Fibroblast of skin of back (primary cell): ENCODE data around the gene RBM20.
A peak's percentile ranks its signal among the peaks of the same experiment; 100 is the strongest.

ENCODE experiments used
- DNase-seq: peaks from one replicate; pipeline ENCODE4 v3.0.0-alpha.2; 2013

RBM20 gene

DNA sequence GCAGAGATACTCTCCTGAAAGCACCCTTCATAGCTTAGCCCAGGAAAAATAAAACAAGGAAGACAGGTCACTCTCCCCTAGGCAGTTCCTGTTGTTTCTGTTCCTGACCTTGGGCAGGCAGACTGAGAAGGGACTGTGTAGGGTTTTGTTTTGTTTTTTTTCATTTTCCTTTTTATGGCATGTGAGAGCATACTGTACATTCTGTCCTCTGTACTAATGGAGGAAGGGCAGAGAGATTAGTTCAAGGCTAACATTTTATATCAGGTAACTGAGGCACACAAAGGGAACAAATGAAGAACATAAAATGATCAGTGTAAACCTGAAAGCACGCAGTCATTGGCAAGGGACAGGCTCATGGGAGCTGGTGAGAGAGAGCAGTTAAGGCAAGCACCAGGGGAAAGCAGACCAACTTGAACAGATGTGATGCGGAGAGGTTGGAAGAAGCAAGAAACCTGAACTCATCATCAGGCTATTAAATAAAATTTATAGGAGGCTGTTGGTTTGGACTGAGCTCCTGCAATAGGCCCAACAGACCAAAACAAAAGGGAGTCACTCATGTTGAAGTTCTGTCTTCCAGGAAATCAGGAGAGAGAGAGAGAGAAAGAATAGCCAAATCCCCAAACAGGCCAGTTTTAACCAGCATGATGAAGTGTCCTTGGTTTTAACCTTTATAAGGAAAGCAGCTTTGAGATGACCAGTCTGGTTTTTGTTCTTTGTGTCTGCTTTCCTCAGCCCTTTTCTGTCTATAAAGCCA is 193.5 kb downstream of the RBM20 start:
- no peak for DNase-seq

DNA sequence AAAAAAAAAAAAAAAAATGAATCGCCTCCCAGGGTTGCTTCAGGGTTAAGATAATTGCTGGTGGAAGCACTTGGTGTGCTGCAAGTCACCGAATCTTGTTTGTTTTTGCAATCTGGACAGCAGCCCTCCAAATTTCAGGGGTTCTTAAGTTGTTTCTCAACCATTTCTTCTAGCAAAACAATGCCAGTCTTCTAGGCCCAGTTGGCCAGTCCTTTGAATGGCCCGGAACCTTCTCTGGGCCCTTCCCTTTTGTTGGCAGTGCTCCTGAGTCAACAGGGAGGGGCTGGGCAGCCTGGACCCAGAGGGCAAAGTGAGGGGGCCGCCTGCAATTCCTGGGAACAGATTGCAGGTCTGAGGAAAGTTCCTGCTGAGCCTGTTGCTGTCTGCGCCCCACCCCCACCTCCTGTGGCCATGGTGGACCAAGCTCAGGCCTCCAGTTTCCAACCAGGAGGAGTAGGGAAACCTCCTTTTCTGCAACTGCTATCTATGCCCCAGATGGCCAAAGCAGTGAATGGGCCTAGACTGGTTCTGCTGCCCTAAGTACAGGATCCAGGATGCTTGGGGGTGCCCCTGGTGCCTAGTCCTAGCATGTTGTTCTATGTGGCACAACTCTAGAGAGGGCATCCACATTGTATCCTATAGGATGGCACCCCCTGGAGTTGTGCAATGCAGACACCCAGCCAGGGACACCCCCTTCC is 196.2 kb downstream of the RBM20 start:
- no peak for DNase-seq

DNA sequence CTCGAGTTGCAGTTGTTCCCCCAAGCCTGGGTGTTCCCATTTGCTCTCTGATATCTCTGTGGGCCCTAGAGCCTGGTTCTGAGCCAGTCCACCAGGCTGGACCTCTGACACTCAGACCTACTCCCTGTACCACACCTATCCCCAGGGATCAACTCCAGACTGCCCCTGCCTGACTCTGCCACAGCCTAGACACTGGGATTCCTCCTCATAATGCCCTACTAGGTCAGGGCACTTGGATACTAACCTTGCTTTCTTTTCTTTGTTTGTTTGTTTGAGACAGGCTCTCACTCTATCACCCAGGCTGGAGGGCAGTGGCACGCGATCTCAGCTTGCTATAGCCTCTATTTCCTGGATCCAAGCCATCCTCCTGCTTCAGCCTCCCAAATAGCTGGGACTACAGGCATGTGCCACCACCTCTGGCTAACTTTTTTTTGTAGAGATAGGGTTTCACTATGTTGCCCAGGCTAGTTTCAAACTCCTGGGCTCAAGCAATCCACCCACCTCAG is 196.8 kb downstream of the RBM20 start:
- DNase-seq: no peak

DNA sequence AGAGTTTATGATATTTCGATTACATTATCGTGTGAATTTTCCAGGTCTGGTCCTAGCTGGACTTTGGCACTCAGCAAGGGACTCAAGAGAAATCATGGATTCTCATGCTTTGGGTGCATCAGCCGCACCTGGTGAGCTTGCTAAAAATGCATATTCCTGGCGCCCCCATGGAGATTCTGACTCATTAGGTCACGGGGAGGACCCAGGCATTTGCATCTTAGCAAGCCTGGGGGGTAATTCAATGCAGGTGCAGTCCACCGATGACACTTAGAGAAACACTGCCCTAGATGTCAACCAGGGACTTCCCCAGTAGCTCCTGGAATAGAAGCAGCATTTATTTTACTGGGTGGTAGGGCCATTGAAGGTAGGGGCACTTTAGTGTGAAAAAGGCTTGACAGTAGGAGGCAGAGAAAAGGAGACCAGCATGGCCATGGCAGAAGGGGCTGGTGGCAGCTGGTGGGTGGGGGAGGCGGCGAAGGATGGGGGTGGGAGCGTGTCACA is 197.7 kb downstream of the RBM20 start:
- no peak for DNase-seq

DNA sequence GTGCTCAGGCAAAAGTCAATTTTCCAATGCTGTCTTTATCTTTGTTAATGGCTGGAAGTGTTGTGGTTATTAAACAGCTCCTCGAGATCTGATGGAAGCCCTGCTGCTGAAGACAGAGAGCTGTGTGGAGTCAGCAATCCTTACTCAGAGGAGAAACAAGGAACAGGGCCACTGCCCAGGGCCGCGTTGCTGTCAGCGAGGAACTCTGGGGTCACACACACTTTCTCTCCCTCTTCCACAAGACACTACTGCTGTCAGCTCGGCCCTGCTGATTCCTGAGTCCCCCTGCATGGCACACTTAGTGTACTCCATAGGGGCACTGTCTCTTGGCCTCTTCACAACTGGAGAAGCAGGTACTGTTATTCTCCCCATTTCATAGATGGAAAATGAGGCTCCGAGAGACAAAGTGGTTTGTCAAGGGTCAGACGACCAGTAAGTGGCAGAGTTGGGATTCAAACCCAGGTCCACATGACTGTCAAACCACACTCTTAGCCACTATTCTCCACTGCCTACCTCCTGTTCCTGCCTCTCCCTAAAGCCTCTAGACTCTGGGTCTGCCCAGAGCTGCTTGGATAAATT is 198.3 kb downstream of the RBM20 start:
- no peak for DNase-seq

DNA sequence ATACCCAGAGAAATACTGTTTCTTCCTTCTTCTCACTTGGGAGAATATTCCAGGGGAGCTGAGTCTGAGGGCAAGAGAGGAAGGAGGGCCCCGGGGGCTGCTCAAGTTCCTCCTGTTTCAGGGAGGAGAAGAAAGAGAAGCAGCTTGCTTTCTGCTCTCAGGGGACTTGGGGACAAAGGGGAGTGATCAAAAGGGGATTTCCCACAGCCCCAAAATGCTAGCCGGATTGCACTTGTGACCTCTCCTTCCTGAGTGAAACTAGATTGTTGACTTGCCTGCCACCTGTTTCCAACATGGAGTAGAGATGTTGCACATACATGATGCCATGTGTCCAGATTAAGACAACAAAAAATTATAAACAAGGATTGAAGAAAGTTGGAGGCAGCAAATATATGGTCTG is 198.9 kb downstream of the RBM20 start:
- no peak for DNase-seq

DNA sequence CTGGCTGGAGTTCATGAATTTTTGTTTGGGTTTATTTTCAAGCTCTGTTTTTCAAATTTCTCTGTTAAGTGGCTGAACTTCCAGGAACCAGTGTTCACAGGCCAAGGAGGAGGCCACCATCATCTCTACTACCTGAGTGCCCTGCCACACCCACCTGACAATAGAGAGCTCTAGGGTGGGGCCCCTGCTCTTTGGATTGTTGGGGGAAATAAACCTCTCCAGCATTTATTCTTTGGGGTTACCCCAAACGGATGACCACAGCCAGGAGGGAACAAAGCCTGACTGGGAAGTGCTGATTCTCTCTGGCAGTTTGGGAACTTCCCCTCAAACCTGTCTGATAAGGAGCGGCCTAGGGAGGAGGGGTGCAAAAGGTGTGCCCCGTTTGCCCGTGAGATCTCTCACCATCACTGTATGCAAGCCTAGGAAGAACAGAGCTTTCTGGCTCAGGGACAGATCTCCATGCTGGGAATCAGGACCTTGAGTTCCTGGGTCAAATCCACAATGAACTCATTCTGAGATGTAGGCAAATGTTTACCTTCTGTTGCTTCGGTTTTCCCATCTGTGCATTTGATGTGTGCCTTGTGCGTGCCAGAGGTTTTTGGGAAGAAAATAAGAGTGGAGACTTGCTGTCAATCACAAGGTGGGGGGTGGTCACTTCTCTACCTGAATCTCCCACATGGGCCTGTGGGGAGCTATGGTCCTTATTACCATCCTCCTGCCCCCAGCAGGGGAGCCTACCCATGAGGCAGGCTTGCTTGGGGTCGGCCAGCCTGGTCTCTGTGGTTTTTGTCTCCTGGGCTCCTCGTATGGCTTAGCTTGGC is 199.9 kb downstream of the RBM20 start:
- DNase-seq: no peak

DNA sequence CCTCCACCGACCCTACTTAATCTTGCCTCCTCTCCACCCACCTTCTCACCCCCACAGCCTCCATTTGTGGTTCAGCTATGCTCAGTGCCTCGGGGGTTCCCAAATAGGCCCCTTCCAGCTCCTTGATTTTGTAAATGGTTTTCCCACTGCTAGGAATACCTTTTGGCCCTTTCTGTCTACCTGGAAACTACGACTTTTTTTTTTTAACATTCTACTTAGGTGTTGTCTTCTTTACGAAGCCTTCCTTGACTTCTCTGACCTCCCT is 200.4 kb downstream of the RBM20 start:
- no peak for DNase-seq

DNA sequence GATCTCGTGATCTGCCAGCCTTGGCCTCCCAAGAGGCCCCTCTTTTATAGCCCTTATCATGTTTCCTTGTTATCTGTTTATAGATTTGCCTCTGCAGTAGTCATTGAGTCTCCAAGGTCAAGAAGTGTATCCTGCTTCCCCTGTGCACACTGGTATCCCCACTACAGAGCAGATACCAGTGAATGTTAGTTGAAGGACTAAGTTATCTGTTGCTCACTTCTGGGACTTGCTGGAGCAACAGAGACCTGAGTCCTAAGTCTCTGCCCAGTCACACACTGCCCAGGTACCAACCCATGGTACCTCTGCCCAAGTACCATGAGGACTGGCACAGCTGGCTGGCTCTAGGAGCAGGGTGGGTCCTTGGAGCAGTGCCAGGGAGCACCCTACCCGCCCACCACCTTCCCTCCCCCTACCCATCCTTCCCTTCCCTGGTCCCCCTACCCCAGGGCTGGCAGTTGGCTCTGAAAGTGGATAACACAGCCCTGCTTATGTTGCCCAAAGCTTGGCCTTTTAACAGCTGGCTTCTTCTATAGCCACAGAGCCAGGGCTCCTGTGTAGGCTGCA is 201.1 kb downstream of the RBM20 start:
- no peak for DNase-seq

DNA sequence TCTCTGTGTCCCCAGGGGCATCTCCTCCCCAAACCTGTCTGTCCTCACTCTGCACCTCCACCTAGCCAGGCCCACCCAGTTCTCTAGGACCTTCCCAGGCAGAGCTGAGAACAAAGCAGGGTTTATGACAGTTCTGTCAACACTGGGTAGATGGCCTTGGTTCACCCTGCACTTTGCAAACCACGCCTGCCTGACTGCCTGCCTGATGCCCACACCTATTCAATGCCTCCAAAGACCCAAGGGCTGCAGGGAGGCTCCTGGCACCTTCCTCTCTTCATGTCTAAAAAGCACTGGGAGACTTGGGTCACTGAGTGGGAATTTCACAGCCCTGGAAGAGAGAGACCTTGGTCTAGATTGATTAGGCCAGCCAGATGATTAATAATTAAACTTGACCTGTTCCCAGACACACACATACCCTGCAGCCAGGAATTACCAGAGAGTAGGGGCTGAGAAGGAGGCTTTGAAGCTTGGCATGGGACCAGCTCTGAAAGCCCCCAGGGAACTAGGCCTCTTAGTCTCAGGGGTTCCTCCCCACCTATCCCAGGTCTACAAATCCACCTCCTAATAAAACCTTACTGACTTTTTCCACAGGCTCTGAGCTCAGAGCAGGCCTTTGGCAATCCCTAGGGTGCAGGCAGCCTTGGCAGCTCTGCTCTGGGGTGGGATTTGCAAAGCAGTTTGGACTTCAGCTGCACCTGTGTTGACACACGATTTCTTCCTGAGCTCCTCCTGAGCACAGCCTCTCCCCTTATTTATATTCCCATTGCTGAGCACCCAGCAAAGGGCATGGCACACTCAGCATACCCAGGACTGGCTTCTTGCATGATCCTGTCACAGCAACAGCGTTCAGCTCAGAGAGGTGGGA is 201.9 kb downstream of the RBM20 start:
- DNase-seq: no peak

DNA sequence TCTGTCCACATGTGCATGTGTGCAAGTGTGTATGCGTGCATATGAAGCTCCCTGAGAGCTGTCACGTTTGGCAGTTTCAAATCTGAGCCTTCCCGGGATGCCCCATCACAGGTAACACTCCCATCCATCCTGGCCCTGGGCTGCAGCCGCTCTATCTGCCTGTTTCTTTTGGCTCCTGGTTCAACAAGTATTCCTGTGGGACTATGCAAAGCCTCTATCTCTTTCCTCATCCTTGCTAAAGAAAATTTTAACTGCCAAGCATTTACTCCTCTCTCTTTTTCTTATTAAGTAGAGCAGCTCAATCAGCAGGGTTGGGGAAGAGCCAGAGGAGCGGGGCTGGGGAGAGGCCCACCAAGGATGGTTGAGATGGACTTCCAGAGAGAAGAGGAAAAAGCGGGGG is 203.2 kb downstream of the RBM20 start:
- no peak for DNase-seq

DNA sequence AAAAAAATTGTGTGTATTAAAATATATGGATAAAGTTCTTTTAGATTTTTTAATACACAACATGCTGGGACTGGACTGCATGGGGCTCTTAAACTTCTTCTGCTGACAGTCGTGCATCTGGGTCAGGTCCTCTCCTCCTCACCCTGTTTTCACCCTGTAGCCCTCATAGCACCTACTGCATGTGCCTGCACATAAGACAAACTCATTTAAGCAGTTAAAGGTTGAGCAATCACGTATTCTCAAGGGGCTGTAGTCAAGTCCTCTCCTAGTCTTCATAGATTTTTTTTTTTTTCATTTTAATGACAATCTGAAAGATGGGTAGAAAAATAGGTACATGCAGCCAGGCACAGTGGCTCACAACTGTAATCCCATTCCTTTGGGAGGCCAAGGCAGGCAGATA is 204.0 kb downstream of the RBM20 start:
- DNase-seq: no peak

DNA sequence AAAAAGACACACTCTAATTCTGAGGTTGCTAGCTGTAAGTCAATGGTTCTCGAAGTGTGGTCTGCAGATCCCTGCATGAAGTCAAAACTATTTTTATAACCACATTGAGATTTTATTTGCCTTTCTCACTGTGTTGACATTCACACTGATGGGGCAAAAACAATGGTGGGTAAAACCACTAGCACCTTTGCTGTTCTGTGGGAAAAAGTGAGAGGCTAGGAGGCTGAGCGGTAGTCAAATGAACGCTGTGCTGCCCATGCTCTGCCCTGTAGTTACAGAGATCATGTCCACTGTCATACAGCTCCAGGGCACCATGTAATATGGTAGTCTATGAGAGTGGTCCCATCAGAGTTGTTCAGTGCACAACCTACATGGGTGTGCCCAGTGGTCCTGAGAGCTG is 206.0 kb downstream of the RBM20 start:
- no peak for DNase-seq

DNA sequence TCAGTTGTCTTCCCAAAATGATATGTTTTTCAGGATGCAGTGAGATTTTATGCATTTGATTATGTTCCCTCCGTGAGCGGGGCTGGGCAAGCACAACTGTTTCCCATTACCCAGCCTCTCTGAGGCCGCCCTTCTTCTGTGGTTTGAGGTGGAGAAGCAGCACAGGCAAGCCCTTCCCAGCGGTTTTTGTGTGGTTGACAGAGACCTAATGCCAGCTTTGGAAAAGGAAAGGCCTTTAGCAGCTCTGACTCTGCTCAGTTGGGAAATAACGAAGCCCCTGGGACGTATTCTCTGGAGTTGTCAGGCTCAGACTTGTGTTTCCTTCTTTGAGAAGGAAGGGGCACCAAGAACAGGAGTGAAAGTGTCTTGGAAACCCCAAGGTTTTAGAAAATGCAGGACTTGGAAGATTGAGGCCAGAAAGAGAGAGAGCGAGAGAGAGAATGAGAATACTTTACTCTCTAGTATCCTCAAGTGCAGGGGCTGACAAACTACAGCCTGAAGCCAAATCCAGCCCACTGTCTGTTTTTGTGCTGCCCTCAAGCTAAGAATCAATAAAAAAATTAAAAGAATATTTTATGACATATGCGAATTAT is 207.0 kb downstream of the RBM20 start:
- DNase-seq: peak; percentile 26

DNA sequence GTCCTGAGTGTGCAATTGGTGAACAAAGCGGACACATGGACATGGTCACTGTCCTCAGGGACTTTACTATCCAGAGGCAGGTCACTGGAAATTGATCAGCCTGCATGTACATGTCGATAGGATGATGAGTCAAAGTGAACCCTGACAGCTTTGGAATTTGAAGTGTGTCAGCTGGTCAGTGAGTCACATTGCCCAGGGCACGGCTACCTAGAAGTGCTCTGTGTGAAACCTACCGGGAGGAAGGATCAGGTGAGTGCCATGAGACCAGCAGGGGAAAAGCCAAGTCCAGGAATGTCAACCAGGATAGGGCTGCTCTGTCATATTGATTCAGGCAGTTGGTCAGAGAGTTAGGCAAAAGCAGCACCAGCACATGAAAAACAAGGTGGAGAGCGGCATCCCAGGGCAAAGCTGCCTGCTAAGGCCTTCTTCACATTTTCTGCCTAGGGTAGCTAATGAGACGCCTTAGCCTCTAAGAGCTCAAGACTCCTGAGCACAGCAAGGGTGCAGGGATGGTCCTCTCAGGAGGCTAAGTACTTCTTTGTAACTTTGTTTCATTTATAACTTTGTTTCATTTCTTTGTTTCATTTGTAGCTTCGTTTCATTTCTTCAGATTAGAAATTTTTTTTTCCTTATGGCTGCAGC is 208.2 kb downstream of the RBM20 start:
- no peak for DNase-seq

DNA sequence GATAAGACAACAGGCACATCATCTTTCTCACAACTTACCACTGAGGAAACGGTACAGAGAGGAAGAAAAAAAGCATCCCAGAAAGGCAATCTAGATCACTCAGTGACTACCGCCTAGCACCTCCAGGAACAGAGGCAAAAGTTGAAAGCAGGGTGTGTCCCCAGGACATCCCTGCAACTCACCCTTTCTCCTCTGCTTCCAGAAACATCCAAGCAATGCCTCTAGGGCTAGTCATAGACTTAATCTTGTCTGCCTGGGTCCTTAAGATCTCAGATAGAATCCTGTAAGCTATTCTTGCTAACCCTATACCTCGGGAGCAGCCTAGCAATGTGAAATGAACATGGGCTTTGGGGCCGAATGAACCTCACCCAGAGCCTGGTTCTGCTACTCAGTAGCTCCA is 208.8 kb downstream of the RBM20 start:
- DNase-seq: no peak

DNA sequence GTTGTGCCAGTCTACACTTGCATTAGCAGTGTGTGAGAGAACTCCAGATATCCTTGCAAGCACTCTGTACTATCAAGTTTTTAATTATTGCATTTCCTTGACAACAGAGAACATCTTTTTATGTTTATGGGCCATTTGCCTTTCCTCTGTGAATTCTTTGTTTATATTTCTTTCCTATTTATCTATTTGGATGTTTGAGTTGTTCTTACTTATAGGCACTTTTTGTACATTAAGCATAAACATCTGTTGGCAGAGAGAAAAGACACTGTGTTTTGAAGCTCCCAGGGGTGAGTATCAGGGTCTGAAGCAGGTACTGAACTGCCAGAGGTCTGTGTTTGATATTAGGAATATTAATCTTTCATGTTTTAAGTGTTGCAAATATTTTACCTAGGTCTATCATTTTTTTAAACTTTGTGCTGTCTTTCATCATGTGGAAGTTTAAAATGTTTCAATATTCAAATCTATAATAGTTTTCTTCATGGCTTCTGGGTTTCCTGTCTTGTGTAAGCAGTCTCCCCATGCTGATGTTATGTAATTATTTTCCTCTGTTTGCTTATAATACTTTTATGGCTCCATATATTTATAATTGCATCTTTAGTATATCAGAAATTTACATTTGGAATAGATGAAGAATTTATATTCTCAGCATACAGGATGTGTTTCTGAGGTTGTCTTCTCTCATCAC is 209.9 kb downstream of the RBM20 start:
- no peak for DNase-seq

DNA sequence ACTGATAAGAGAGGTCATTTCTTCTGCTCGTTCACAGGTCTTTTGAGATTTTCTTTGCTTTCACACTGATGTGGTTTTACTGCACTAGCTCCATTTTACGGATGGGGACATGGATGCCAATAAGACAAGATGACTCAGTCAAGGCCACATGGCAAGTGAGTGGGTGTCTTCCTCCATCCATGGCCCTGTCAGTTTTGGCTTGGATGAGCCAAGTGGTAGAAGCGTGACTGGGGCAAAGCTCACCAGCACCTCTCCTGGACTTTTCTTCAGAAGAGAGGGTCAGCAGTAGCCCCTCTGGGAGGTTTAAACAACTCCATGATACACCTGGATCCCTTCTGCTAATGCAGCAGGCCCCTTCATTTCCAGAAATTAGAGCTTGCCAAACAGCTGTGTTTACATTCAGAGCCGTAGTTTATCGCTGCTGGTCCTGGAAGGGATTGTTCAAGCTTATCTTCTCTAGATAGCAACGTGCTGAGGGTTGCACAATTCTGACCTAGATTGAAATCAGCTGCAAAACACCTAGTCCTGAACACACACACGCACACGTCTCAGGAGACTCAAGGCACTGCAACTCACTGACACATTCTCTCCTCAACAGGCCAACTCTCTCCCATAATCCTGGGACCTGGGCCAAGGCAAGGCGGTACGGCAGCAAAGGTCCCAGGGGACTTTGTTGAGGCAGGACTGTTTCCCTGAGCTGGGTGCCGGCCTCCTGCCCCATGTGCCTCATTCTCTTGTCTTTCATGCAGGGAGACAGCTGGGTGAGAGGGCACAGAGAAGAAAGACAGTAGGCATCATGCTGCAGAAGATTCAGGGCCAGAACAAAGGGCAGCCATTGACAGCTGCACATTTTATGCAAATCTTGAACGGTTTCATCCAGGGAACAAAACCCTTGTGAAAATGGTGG is 213.4 kb downstream of the RBM20 start:
- no peak for DNase-seq
